Esophagus (tissue), 2 donors: ENCODE data around the gene ATF2. TPM values are rescaled to one million over a fixed set of nuclear protein-coding genes. Genes with fewer than 3 reads are reported as not detected.
"Not testable (repeated sequence)": the region's sequence is repeated elsewhere in the genome, so short reads cannot be mapped to it uniquely, and the experiment has no call there.

Experiments used
- H3K27ac ChIP-seq, 2 donors: one replicate each; pipeline ENCODE4 v1.5.1; 2013; ENCODE audit warnings: low read depth in 2 of 2, mild to moderate bottlenecking in 2 of 2, inconsistent platforms in 1 of 2, low read length in 1 of 2, moderate library complexity in 1 of 2
- H3K27me3 ChIP-seq, 2 donors: one replicate each; pipeline ENCODE4 v1.6.1; 2013; ENCODE audit warnings: low read length in 2 of 2, control low read depth in 1 of 2, mild to moderate bottlenecking in 1 of 2; ENCODE audit not compliant: insufficient read depth in 2 of 2, control insufficient read depth in 1 of 2
- H3K36me3 ChIP-seq, 2 donors: one replicate each; pipeline ENCODE4 v1.6.1; 2013; ENCODE audit warnings: low read length in 1 of 2; ENCODE audit not compliant: control insufficient read depth in 2 of 2, insufficient read depth in 2 of 2
- H3K4me1 ChIP-seq, 2 donors: one replicate each; pipeline ENCODE4 v1.6.1; 2013; ENCODE audit warnings: low read length in 1 of 2; ENCODE audit not compliant: control insufficient read depth in 2 of 2, insufficient read depth in 2 of 2
- H3K4me3 ChIP-seq, 2 donors: one replicate each; pipeline ENCODE4 v1.5.1; 2013; ENCODE audit warnings: low read length in 2 of 2, mild to moderate bottlenecking in 2 of 2, low read depth in 1 of 2, moderate library complexity in 1 of 2
- H3K9me3 ChIP-seq, 2 donors: one replicate each; pipeline ENCODE4 v1.6.1; 2013; ENCODE audit warnings: mild to moderate bottlenecking in 2 of 2, low read depth in 1 of 2, low read length in 1 of 2, moderate library complexity in 1 of 2; ENCODE audit not compliant: control insufficient read depth in 2 of 2, insufficient read depth in 1 of 2
- WGBS, 2 donors: extraction: QIAGEN DNeasy Blood & Tissue Kit; methylation state at CpG; one replicate each; pipeline ENCODE4 v1.1.7; 2013; 5-methylcytosine and 5-hydroxymethylcytosine counted together
- polyA plus RNA-seq, 2 donors: library from polyadenylated mRNA; stranded (reverse); fragments of 200-250 nt; gene quantifications; one replicate each; pipeline ENCODE4 v1.2.3, GENCODE V29; 2013
- donor health status: healthy with polysubstance abuse.
- donor health status: Bipolar disorder and iron deficiency.

The ATF2 gene
- polyA plus RNA-seq, 2 donors, result 6.8 to 8.1 TPM

- not testable (repeated sequence) for H3K36me3 ChIP-seq, H3K9me3 ChIP-seq, H3K4me3 ChIP-seq, H3K27ac ChIP-seq, H3K4me1 ChIP-seq, H3K27me3 ChIP-seq
- 98% methylated on average over 32 to 39 of the region's 39 CpGs for WGBS, 2 donors
These were observed 59.9 kb downstream of the ATF2 start for GRCh38 chr2:175108091-175108490.

GRCh38 chr2:175107146-175107545, 60.9 kb downstream of the ATF2 start:
- H3K9me3 ChIP-seq, result no peaks in the 10 kb centered on the region
- no peaks in the 10 kb centered on the region for H3K36me3 ChIP-seq
- H3K4me1 ChIP-seq, result no peaks in the 10 kb centered on the region
- no peak overlapping the region for H3K27ac ChIP-seq
- no peak overlapping the region for H3K4me3 ChIP-seq
- 95% methylated on average over 4 of the region's 4 CpGs for WGBS, 2 donors
- no peaks in the 10 kb centered on the region for H3K27me3 ChIP-seq

- 86 to 97% methylated on average over 1 of the region's 1 CpG for WGBS, 2 donors
These were observed 64.8 kb downstream of the ATF2 start for GRCh38 chr2:175103191-175103590.

GRCh38 chr2:175101514-175101913, 66.5 kb downstream of the ATF2 start:
- Histone ChIP-seq H3K4me1 (no peaks in the 10 kb centered on the region), H3K4me3 (no peak overlapping the region), H3K27me3 (no peaks in the 10 kb centered on the region), H3K27ac (no peak overlapping the region), H3K9me3 (no peaks in the 10 kb centered on the region), H3K36me3 (no peaks in the 10 kb centered on the region)

More at GRCh38 chr2:175103191-175103590, 64.8 kb downstream of the ATF2 start:
- Histone ChIP-seq H3K4me3 (no peak overlapping the region), H3K27ac (no peak overlapping the region), H3K9me3 (no peaks in the 10 kb centered on the region), H3K4me1 (no peaks in the 10 kb centered on the region), H3K36me3 (no peaks in the 10 kb centered on the region), H3K27me3 (no peaks in the 10 kb centered on the region)

GRCh38 chr2:175097297-175097696, 70.7 kb downstream of the ATF2 start:
- Histone ChIP-seq H3K4me3 (no peak overlapping the region), H3K9me3 (no peaks in the 10 kb centered on the region), H3K27me3 (no peaks in the 10 kb centered on the region), H3K36me3 (no peaks in the 10 kb centered on the region), H3K4me1 (no peaks in the 10 kb centered on the region), H3K27ac (no peak overlapping the region)
- WGBS, 2 donors, result 91 to 95% methylated on average over 5 of the region's 5 CpGs

- WGBS, 2 donors, result 96 to 97% methylated on average over 3 to 4 of the region's 4 CpGs
These were observed 83.9 kb downstream of the ATF2 start for GRCh38 chr2:175084117-175084516.

GRCh38 chr2:175080479-175080878, 87.5 kb downstream of the ATF2 start:
- WGBS, 2 donors, result 78 to 83% methylated on average over 3 of the region's 3 CpGs
- no peak overlapping the region for H3K4me3 ChIP-seq
- no peaks in the 10 kb centered on the region for H3K36me3 ChIP-seq
- no peaks in the 10 kb centered on the region for H3K27me3 ChIP-seq
- H3K27ac ChIP-seq, result no peak overlapping the region
- no peaks in the 10 kb centered on the region for H3K4me1 ChIP-seq
- H3K9me3 ChIP-seq, result no peaks in the 10 kb centered on the region

More at GRCh38 chr2:175084117-175084516, 83.9 kb downstream of the ATF2 start:
- not testable (repeated sequence) for H3K27ac ChIP-seq, H3K9me3 ChIP-seq, H3K4me1 ChIP-seq, H3K36me3 ChIP-seq, H3K27me3 ChIP-seq, H3K4me3 ChIP-seq

- Histone ChIP-seq H3K4me3 (no peak overlapping the region), H3K36me3 (peaks cover 4% of the 10 kb centered on the region in 2 donors)
These were observed 91.7 kb downstream of the ATF2 start for GRCh38 chr2:175076272-175076671.

GRCh38 chr2:175074478-175074877, 93.5 kb downstream of the ATF2 start:
- Histone ChIP-seq H3K27ac (no peak overlapping the region), H3K4me3 (no peak overlapping the region), H3K27me3 (no peaks in the 10 kb centered on the region), H3K9me3 (no peaks in the 10 kb centered on the region), H3K36me3 (peaks cover 6 to 7% of the 10 kb centered on the region in 2 donors), H3K4me1 (no peaks in the 10 kb centered on the region)
- 95 to 96% methylated on average over 6 of the region's 6 CpGs for WGBS, 2 donors

More at GRCh38 chr2:175076272-175076671, 91.7 kb downstream of the ATF2 start:
- Histone ChIP-seq H3K4me1 (no peaks in the 10 kb centered on the region), H3K27ac (no peak overlapping the region), H3K9me3 (no peaks in the 10 kb centered on the region), H3K27me3 (no peaks in the 10 kb centered on the region)
- WGBS, 2 donors, result 92 to 95% methylated on average over 1 of the region's 1 CpG

GRCh38 chr2:175068534-175068933, 99.5 kb downstream of the ATF2 start:
- H3K27ac ChIP-seq, result no peak overlapping the region
- no peak overlapping the region for H3K4me3 ChIP-seq
- H3K27me3 ChIP-seq, result no peaks in the 10 kb centered on the region
- no peaks in the 10 kb centered on the region for H3K4me1 ChIP-seq
- H3K36me3 ChIP-seq, result peaks cover 4 to 9% of the 10 kb centered on the region in 2 donors
- no peaks in the 10 kb centered on the region for H3K9me3 ChIP-seq
- 92 to 94% methylated on average over 1 of the region's 1 CpG for WGBS, 2 donors
